ENCODE results near the gene COL6A5.

COL6A5 gene

DNA sequence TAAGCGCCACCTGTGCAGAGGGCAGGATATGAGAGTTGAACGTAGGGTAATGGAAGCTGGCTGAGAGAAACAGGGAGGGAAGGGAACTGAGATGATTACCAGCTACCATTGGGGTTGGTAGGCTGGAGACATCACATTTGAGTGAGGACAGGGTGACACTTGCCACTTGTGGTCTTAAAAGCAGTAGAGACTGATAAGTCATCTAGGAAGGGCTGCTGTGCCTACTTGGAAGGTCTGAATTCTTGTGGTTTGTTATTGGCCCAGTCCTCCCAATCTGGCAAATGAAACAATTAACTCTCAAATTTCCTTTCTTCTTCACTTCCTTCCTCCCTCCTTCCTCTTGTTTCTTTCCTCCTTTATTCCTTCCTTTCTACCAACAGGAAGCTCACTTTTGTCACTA, 46.8 kb downstream of the COL6A5 start:
- H3K9me2 ChIP-seq (ENCODE audit: low read depth, low read length) = no peaks in the 10 kb centered on the region
- H3K4me3 ChIP-seq (ENCODE audit: low read depth, low read length, poor library complexity, severe bottlenecking) = no peak overlapping the region
- no peaks in the 10 kb centered on the region for H3K9me3 ChIP-seq (ENCODE audit: low read length)
- H2AFZ ChIP-seq (ENCODE audit: low read length) = no peak overlapping the region
- no peaks in the 10 kb centered on the region for H3F3A ChIP-seq (ENCODE audit: insufficient read depth, low read length)
- no peaks in the 10 kb centered on the region for H3K4me1 ChIP-seq (ENCODE audit: insufficient read depth, low read length, severe bottlenecking)
- H3K79me2 ChIP-seq (ENCODE audit: insufficient read depth, low read length) = no peaks in the 10 kb centered on the region
- H3K9ac ChIP-seq (ENCODE audit: low read length) = no peak overlapping the region
- TF ChIP-seq, protein P1, sequence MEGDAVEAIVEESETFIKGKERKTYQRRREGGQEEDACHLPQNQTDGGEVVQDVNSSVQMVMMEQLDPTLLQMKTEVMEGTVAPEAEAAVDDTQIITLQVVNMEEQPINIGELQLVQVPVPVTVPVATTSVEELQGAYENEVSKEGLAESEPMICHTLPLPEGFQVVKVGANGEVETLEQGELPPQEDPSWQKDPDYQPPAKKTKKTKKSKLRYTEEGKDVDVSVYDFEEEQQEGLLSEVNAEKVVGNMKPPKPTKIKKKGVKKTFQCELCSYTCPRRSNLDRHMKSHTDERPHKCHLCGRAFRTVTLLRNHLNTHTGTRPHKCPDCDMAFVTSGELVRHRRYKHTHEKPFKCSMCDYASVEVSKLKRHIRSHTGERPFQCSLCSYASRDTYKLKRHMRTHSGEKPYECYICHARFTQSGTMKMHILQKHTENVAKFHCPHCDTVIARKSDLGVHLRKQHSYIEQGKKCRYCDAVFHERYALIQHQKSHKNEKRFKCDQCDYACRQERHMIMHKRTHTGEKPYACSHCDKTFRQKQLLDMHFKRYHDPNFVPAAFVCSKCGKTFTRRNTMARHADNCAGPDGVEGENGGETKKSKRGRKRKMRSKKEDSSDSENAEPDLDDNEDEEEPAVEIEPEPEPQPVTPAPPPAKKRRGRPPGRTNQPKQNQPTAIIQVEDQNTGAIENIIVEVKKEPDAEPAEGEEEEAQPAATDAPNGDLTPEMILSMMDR (IDR thresholded peaks at IDR 0.05; ENCODE audit: low read length) = no peak
- TF ChIP-seq EZH2 (IDR thresholded peaks at IDR 0.05; ENCODE audit: borderline replicate concordance, low read length) = no peak
- H3K4me2 ChIP-seq (ENCODE audit: low read length) = no peak overlapping the region
- no peaks in the 10 kb centered on the region for H3K27me3 ChIP-seq (ENCODE audit: insufficient read depth, low read length)
- H3K27ac ChIP-seq (ENCODE audit: low read depth, low read length, poor library complexity, severe bottlenecking) = no peak overlapping the region
- H4K20me1 ChIP-seq (ENCODE audit: insufficient read depth, low read length) = no peaks in the 10 kb centered on the region
- no peaks in the 10 kb centered on the region for H3K36me3 ChIP-seq (ENCODE audit: insufficient read depth, low read length)

DNA sequence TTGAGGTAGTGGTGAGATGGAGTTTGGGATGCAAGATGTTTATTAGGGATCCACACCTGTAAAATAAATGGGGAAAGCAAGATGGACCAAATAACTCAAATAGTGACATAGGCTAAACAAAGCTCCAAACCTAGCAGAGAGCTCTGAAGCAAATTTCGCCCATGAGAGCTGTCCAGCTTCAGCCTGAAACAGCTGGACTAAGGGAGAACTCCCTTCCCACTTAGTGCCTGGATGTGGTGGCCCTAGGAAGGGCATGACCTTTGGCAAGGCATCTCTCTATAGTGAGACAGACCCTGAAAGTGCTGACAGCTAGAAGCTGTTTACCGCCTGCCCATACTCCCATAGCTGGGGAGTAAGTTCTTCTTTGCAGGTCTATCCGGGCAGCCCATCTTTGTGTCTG, 48.1 kb downstream of the COL6A5 start:
- TF ChIP-seq, protein P1 (IDR thresholded peaks at IDR 0.05; ENCODE audit: low read length) = no peak
- TF ChIP-seq EZH2 (IDR thresholded peaks at IDR 0.05; ENCODE audit: borderline replicate concordance, low read length) = no peak
- Histone ChIP-seq H3K36me3 (ENCODE audit: insufficient read depth, low read length) (no peaks in the 10 kb centered on the region), H4K20me1 (ENCODE audit: insufficient read depth, low read length) (no peaks in the 10 kb centered on the region), H3F3A (ENCODE audit: insufficient read depth, low read length) (no peaks in the 10 kb centered on the region), H3K4me2 (ENCODE audit: low read length) (no peak overlapping the region), H3K4me3 (ENCODE audit: low read depth, low read length, poor library complexity, severe bottlenecking) (no peak overlapping the region), H3K27me3 (ENCODE audit: insufficient read depth, low read length) (no peaks in the 10 kb centered on the region), H3K9me3 (ENCODE audit: low read length) (no peaks in the 10 kb centered on the region), H3K9ac (ENCODE audit: low read length) (no peak overlapping the region), H3K4me1 (ENCODE audit: insufficient read depth, low read length, severe bottlenecking) (no peaks in the 10 kb centered on the region), H2AFZ (ENCODE audit: low read length) (no peak overlapping the region), H3K27ac (ENCODE audit: low read depth, low read length, poor library complexity, severe bottlenecking) (no peak overlapping the region), H3K9me2 (ENCODE audit: low read depth, low read length) (no peaks in the 10 kb centered on the region), H3K79me2 (ENCODE audit: insufficient read depth, low read length) (no peaks in the 10 kb centered on the region)

DNA sequence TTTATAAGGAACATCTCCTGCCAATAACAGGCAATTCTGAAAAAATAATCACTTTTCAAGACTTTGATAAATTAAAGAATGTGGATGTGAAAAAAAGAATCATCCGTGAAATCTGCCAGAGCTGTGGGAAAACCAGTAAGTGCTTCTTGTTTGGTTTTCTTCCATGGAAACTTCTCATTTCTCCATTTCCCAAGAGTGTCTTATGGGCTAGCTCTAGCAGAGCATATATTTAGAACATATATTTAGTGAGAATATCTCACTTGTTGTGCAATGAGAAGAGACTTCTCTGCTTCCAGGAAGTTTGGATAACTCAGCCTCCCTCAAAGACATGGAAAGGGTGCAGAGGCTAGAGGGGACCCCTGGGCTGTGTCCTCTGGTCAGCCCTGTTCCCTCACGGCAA, 49.9 kb downstream of the COL6A5 start:
- no peak overlapping the region for H3K27ac ChIP-seq (ENCODE audit: low read depth, low read length, poor library complexity, severe bottlenecking)
- TF ChIP-seq, protein P1 (IDR thresholded peaks at IDR 0.05; ENCODE audit: low read length) = no peak
- TF ChIP-seq EZH2 (IDR thresholded peaks at IDR 0.05; ENCODE audit: borderline replicate concordance, low read length) = no peak
- no peak overlapping the region for H2AFZ ChIP-seq (ENCODE audit: low read length)
- no peaks in the 10 kb centered on the region for H3F3A ChIP-seq (ENCODE audit: insufficient read depth, low read length)
- no peaks in the 10 kb centered on the region for H3K9me2 ChIP-seq (ENCODE audit: low read depth, low read length)
- H3K4me1 ChIP-seq (ENCODE audit: insufficient read depth, low read length, severe bottlenecking) = no peaks in the 10 kb centered on the region
- H3K4me3 ChIP-seq (ENCODE audit: low read depth, low read length, poor library complexity, severe bottlenecking) = no peak overlapping the region
- H4K20me1 ChIP-seq (ENCODE audit: insufficient read depth, low read length) = no peaks in the 10 kb centered on the region
- H3K27me3 ChIP-seq (ENCODE audit: insufficient read depth, low read length) = no peaks in the 10 kb centered on the region; the same call in 1 of the 2 replicates
- H3K9me3 ChIP-seq (ENCODE audit: low read length) = no peaks in the 10 kb centered on the region
- H3K4me2 ChIP-seq (ENCODE audit: low read length) = no peak overlapping the region
- no peaks in the 10 kb centered on the region for H3K36me3 ChIP-seq (ENCODE audit: insufficient read depth, low read length)
- H3K9ac ChIP-seq (ENCODE audit: low read length) = no peak overlapping the region
- no peaks in the 10 kb centered on the region for H3K79me2 ChIP-seq (ENCODE audit: insufficient read depth, low read length)

All from OCI-LY1 (cell line).